AG09309 (cell line): ENCODE measurements around the gene PPP2R3B.

Experiments used
- DNase-seq: peaks from one replicate; pipeline ENCODE4 v3.0.0-alpha.2; 2010; ENCODE audit warnings: low read depth
- H3K4me3 ChIP-seq: 2 replicates; pipeline ENCODE4 v1.5.1; 2011; ENCODE audit warnings: mild to moderate bottlenecking, low read depth, low read length, moderate library complexity; ENCODE audit not compliant: control insufficient read depth
- TF ChIP-seq, protein P1 (sequence below): IDR thresholded peaks from 2 replicates; pipeline ENCODE4 v1.5.1; 2011; ENCODE audit warnings: mild to moderate bottlenecking, low read depth, low read length, inconsistent platforms; ENCODE audit not compliant: insufficient read depth, control insufficient read depth; ENCODE audit errors: missing control alignments

Gene PPP2R3B

DNA sequence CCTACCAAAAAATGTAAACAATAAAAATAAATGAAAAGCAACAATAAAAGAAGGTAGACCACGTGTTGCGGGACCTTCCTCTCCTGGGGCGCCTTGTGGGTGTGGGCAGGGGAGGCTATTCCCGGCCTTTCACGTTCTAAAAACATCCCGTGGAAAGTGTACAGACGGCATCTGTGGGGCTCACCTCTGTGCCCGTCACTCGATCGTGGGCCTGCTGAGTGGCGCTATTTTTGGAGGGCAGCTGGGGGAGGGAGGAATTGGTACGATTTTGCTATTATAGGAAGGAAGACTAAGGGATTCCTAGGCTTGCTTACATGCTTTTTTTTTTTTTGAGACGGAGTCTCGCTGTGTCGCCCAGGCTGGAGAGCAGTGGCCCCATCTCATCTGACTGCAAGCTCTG, 13.6 kb upstream of the PPP2R3B start:
- no peak for DNase-seq
- TF ChIP-seq, protein P1, sequence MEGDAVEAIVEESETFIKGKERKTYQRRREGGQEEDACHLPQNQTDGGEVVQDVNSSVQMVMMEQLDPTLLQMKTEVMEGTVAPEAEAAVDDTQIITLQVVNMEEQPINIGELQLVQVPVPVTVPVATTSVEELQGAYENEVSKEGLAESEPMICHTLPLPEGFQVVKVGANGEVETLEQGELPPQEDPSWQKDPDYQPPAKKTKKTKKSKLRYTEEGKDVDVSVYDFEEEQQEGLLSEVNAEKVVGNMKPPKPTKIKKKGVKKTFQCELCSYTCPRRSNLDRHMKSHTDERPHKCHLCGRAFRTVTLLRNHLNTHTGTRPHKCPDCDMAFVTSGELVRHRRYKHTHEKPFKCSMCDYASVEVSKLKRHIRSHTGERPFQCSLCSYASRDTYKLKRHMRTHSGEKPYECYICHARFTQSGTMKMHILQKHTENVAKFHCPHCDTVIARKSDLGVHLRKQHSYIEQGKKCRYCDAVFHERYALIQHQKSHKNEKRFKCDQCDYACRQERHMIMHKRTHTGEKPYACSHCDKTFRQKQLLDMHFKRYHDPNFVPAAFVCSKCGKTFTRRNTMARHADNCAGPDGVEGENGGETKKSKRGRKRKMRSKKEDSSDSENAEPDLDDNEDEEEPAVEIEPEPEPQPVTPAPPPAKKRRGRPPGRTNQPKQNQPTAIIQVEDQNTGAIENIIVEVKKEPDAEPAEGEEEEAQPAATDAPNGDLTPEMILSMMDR = no peak
- no peak overlapping the region for H3K4me3 ChIP-seq

DNA sequence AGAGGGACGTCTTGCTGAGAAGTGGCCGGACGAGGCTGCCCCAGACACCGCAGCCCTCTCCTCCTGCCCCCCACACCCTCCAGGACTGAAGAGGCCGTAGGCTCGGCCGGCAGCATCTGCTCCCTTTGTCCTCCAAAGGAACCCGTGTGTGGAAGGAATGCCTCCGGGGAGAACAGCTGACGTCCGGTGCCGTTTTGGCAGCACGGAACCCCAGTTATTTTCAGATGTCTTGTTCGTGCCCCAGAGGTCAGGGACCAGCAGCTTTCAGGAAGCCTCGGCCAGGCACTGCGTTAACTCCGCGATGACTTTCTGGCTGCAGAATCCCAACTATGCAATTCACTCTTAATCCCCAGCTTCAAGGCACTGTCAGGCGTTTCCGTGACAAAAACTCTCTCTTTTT, 10.9 kb upstream of the PPP2R3B start:
- TF ChIP-seq, protein P1 = no peak
- no peak for DNase-seq
- H3K4me3 ChIP-seq = no peak overlapping the region

DNA sequence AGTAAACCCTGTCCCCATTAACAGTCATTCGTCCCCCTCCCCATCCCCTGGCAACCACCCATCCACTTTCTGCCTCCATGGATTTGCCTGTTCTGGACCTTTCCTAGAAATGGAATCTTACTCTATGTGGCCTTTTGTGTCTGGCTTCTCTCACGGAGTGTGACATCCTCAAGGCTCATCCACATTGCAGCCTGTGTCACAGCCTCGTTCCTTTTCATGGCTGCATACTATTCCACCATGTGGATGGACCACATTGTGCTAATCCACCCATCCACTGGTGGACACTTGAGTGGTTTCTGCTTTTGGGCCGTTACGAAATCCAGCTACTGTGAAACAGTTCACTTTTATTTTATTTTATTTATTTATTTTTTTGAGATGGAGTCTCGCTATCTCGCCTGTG, 8.1 kb upstream of the PPP2R3B start:
- no peak overlapping the region for H3K4me3 ChIP-seq
- no peak for DNase-seq
- TF ChIP-seq, protein P1 = no peak

DNA sequence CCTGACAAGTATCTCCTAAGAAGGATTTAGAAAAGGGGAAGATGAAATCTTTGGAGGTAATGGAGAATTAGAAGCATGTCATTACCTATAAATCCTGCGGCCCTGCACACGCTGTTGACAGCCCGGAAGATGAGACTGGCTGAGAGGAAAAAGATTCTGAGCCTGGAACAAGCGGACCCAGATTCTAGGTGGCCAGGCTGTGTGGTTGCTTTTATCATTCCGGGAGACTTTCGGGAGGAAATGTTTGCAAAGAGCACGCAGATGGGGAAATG, 5.8 kb upstream of the PPP2R3B start:
- TF ChIP-seq, protein P1 = no peak
- no peak for DNase-seq
- no peak overlapping the region for H3K4me3 ChIP-seq

DNA sequence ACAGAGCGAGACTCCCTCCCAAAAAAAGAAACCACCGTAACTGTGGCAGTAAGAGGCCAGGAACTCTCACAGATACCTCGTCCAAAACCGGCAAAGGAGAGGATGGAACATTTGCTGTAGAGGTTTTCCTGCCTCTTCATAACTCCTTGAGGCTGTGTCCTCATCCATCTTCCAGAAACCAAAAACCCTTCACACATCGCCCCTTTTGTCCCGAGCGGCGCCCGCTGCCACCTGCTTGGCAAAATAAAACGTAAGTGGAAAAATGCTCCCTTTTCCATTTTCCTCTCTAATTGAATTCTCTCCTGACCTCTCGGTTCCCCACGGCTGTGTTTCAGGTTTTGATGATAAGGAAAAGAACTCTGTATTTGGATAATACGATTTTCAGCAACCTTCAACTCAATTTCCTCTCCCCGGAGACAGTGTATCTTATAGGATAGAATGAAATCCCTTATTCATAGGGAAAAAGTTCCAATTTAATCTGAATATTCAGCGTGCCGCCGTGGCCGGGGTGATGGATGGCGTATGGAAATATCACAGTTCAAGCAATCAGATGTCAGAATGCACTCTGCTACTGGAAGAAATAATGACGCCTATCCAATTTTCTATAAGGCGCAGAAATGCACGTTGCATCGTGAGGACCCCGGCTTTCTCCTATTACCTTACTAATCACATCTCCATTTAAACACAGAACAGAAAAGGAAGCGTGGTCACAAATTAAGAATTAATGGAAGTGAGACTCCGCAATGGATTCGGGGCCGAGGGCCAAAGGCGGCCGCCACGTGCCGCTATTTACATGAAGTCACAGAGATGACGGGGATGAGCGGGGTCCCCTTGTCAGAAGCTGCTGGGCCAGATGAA, 5.2 kb upstream of the PPP2R3B start:
- no peak overlapping the region for H3K4me3 ChIP-seq
- TF ChIP-seq, protein P1 = no peak
- DNase-seq = no peak

DNA sequence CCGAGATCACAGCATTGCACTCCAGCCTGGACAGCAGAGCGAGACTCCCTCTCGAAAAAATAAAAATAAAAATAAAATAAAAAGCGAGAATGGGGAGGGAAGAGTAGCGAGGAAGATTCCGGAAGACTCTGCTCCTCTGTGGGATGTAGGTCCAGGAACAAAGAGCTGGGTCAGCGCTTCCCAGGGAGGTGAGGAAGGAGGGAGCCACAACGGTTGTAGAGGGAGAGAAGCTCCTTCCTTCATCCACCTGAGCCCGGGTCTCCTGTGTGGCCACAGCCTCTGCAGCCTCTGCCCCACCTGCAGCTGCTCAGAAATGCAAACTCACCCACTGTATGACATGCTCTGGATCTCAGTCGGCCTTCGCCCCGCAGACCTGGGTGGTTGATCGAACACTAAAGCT, 3.8 kb upstream of the PPP2R3B start:
- H3K4me3 ChIP-seq = no peak overlapping the region
- TF ChIP-seq, protein P1 = no peak
- DNase-seq = no peak

DNA sequence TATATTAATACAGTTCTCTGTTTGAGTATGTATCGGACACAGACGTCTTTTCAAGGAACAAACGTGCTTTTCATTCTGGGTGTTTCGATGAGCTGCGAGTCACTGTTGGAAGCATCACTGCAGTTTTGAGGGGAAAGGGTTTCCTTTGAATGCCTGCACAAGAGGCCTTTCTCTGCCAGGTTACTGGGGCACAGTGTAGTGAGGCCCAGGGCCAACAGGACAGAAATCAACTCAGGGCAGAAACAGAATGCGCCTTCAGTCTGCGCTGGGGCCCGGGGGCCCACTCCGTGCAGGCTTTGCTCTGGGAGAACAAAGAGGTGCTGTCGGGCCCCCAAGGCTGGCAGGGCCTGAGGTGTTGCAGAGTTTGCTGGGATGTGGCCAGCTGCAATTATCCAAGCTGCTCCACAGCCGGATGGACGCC, 2.3 kb upstream of the PPP2R3B start:
- TF ChIP-seq, protein P1 = no peak
- DNase-seq = no peak
- no peak overlapping the region for H3K4me3 ChIP-seq
